Activated naive CD4-positive, alpha-beta T cell treated with anti-CD3 and anti-CD28 coated beads, Interleukin-2, amount 50 U/mL, for 24 hours (primary cell): ENCODE results near the gene ULK2.
"Not testable (repeated sequence)": the region's sequence is repeated elsewhere in the genome, so short reads cannot be mapped to it uniquely, and the experiment has no call there.

Source experiments
- H3K27ac Mint-ChIP-seq: one replicate; pipeline ENCODE4 v1.8.0; 2021; ENCODE audit warnings: mild to moderate bottlenecking, mixed read lengths
- H3K27me3 Mint-ChIP-seq: one replicate; pipeline ENCODE4 v1.8.0; 2021; ENCODE audit warnings: mixed read lengths
- H3K36me3 Mint-ChIP-seq: one replicate; pipeline ENCODE4 v1.8.0; 2021; ENCODE audit warnings: mixed read lengths
- H3K4me1 Mint-ChIP-seq: one replicate; pipeline ENCODE4 v1.8.0; 2021; ENCODE audit warnings: mixed read lengths
- H3K4me3 Mint-ChIP-seq: one replicate; pipeline ENCODE4 v1.8.0; 2021; ENCODE audit warnings: mild to moderate bottlenecking, mixed read lengths
- H3K9me3 Mint-ChIP-seq: one replicate; pipeline ENCODE4 v1.8.0; 2021; ENCODE audit warnings: mixed read lengths

The ULK2 gene

GRCh38 chr17:19867329-19868078 lies at the start of gene ULK2:
ULK2 (minus strand) TSS chr17:19867936; CDS start chr17:19867417, 519 bp downstream.
- H3K4me1 Mint-ChIP-seq: peaks cover 41% of the 10 kb centered on the region
- H3K4me3 Mint-ChIP-seq: peak within 1 kb of the TSS; percentile 83
- no peaks in the 10 kb centered on the region for H3K9me3 Mint-ChIP-seq
- peak within 1 kb of the TSS; percentile 82 for H3K27ac Mint-ChIP-seq
- no peaks in the 10 kb centered on the region for H3K27me3 Mint-ChIP-seq
- H3K36me3 Mint-ChIP-seq: no peaks in the 10 kb centered on the region

- H3K27me3 Mint-ChIP-seq: no peaks in the 10 kb centered on the region
- peaks cover 9% of the 10 kb centered on the region for H3K4me1 Mint-ChIP-seq
- no peaks in the 10 kb centered on the region for H3K9me3 Mint-ChIP-seq
- no peak overlapping the region for H3K4me3 Mint-ChIP-seq
- peaks cover 16% of the 10 kb centered on the region for H3K36me3 Mint-ChIP-seq
- H3K27ac Mint-ChIP-seq: peak overlapping the region; percentile 63
Observed at GRCh38 chr17:19915245-19915978, 47.7 kb upstream of the ULK2 start.

- H3K27me3 Mint-ChIP-seq: no peaks in the 10 kb centered on the region
- H3K36me3 Mint-ChIP-seq: peaks cover 17% of the 10 kb centered on the region
- no peaks in the 10 kb centered on the region for H3K9me3 Mint-ChIP-seq
- peaks cover 5% of the 10 kb centered on the region for H3K4me1 Mint-ChIP-seq
- H3K4me3 Mint-ChIP-seq: no peak overlapping the region
- H3K27ac Mint-ChIP-seq: peak overlapping the region; percentile 53
Observed at GRCh38 chr17:19911033-19911432, 43.3 kb upstream of the ULK2 start.

- no peaks in the 10 kb centered on the region for H3K4me1 Mint-ChIP-seq
- H3K27me3 Mint-ChIP-seq: no peaks in the 10 kb centered on the region
- H3K4me3 Mint-ChIP-seq: no peak overlapping the region
- H3K27ac Mint-ChIP-seq: no peak overlapping the region
- H3K36me3 Mint-ChIP-seq: peaks cover 17% of the 10 kb centered on the region
- no peaks in the 10 kb centered on the region for H3K9me3 Mint-ChIP-seq
Observed at GRCh38 chr17:19909139-19909538, 41.4 kb upstream of the ULK2 start.

- Mint-ChIP-seq H3K4me3 (no peak overlapping the region), H3K36me3 (peaks cover 17% of the 10 kb centered on the region)
Observed at GRCh38 chr17:19905502-19905901, 37.8 kb upstream of the ULK2 start.

GRCh38 chr17:19904924-19905323 lies 37.2 kb upstream of the ULK2 start:
- H3K9me3 Mint-ChIP-seq: no peaks in the 10 kb centered on the region
- H3K4me1 Mint-ChIP-seq: no peaks in the 10 kb centered on the region
- no peak overlapping the region for H3K27ac Mint-ChIP-seq
- H3K4me3 Mint-ChIP-seq: no peak overlapping the region
- H3K36me3 Mint-ChIP-seq: peaks cover 14% of the 10 kb centered on the region
- no peaks in the 10 kb centered on the region for H3K27me3 Mint-ChIP-seq

More at GRCh38 chr17:19905502-19905901, 37.8 kb upstream of the ULK2 start:
- Mint-ChIP-seq H3K27ac (no peak overlapping the region), H3K27me3 (no peaks in the 10 kb centered on the region), H3K4me1 (no peaks in the 10 kb centered on the region), H3K9me3 (no peaks in the 10 kb centered on the region)

- Mint-ChIP-seq H3K4me1 (no peaks in the 10 kb centered on the region), H3K27ac (no peak overlapping the region), H3K27me3 (no peaks in the 10 kb centered on the region), H3K4me3 (no peak overlapping the region), H3K9me3 (no peaks in the 10 kb centered on the region), H3K36me3 (peaks cover 12% of the 10 kb centered on the region)
Observed at GRCh38 chr17:19904412-19904811, 36.7 kb upstream of the ULK2 start.

GRCh38 chr17:19900809-19901208 lies 33.1 kb upstream of the ULK2 start:
- H3K27me3 Mint-ChIP-seq: no peaks in the 10 kb centered on the region
- H3K4me3 Mint-ChIP-seq: no peak overlapping the region
- H3K9me3 Mint-ChIP-seq: no peaks in the 10 kb centered on the region
- H3K27ac Mint-ChIP-seq: peak overlapping the region; percentile 55
- peaks cover 7% of the 10 kb centered on the region for H3K36me3 Mint-ChIP-seq
- peaks cover 15% of the 10 kb centered on the region for H3K4me1 Mint-ChIP-seq

GRCh38 chr17:19897903-19898302 lies 30.2 kb upstream of the ULK2 start:
- Mint-ChIP-seq H3K27ac (no peak overlapping the region), H3K9me3 (no peaks in the 10 kb centered on the region), H3K4me3 (no peak overlapping the region), H3K27me3 (no peaks in the 10 kb centered on the region), H3K4me1 (peaks cover 18% of the 10 kb centered on the region), H3K36me3 (no peaks in the 10 kb centered on the region)

- Mint-ChIP-seq H3K9me3 (no peaks in the 10 kb centered on the region), H3K4me1 (peaks cover 18% of the 10 kb centered on the region), H3K27me3 (no peaks in the 10 kb centered on the region), H3K36me3 (no peaks in the 10 kb centered on the region), H3K4me3 (no peak overlapping the region), H3K27ac (peak overlapping the region; percentile 42)
Observed at GRCh38 chr17:19897090-19897837, 29.5 kb upstream of the ULK2 start.

- peak overlapping the region; percentile 42 for H3K27ac Mint-ChIP-seq
- no peaks in the 10 kb centered on the region for H3K9me3 Mint-ChIP-seq
- no peak overlapping the region for H3K4me3 Mint-ChIP-seq
- no peaks in the 10 kb centered on the region for H3K36me3 Mint-ChIP-seq
- H3K27me3 Mint-ChIP-seq: no peaks in the 10 kb centered on the region
- peaks cover 18% of the 10 kb centered on the region for H3K4me1 Mint-ChIP-seq
Observed at GRCh38 chr17:19896679-19897078, 28.9 kb upstream of the ULK2 start.

- not testable (repeated sequence) for H3K36me3 Mint-ChIP-seq, H3K27ac Mint-ChIP-seq, H3K4me3 Mint-ChIP-seq, H3K9me3 Mint-ChIP-seq, H3K4me1 Mint-ChIP-seq, H3K27me3 Mint-ChIP-seq
Observed at GRCh38 chr17:19890554-19890953, 22.8 kb upstream of the ULK2 start.

- H3K27me3 Mint-ChIP-seq, H3K36me3 Mint-ChIP-seq, H3K4me1 Mint-ChIP-seq, H3K27ac Mint-ChIP-seq, H3K4me3 Mint-ChIP-seq, H3K9me3 Mint-ChIP-seq: not testable (repeated sequence)
Observed at GRCh38 chr17:19890001-19890400, 22.3 kb upstream of the ULK2 start.

GRCh38 chr17:19886116-19886515 lies 18.4 kb upstream of the ULK2 start:
- H3K27ac Mint-ChIP-seq: peak overlapping the region; percentile 2
- no peaks in the 10 kb centered on the region for H3K36me3 Mint-ChIP-seq
- no peaks in the 10 kb centered on the region for H3K27me3 Mint-ChIP-seq
- no peaks in the 10 kb centered on the region for H3K4me1 Mint-ChIP-seq
- no peaks in the 10 kb centered on the region for H3K9me3 Mint-ChIP-seq
- no peak overlapping the region for H3K4me3 Mint-ChIP-seq

GRCh38 chr17:19883537-19884215 lies 15.9 kb upstream of the ULK2 start:
- Mint-ChIP-seq H3K4me3 (no peak overlapping the region), H3K27me3 (no peaks in the 10 kb centered on the region)

More at GRCh38 chr17:19883537-19884215, 15.9 kb upstream of the ULK2 start:
- Mint-ChIP-seq H3K36me3 (no peaks in the 10 kb centered on the region), H3K27ac (no peak overlapping the region), H3K9me3 (no peaks in the 10 kb centered on the region), H3K4me1 (peaks cover 16% of the 10 kb centered on the region)
